Upper lobe of left lung (tissue), 6 donors: ENCODE data around the gene GABBR2. TPM values are rescaled to one million over a fixed set of nuclear protein-coding genes. Genes with fewer than 3 reads are reported as not detected.

Source experiments
- ATAC-seq, 2 donors: fragments of 200-7000 bp; cut with Tn5 transposase; one replicate each; pipeline ENCODE4 v1.9.1; 2022; ENCODE audit warnings: mild to moderate bottlenecking in 2 of 2, moderate library complexity in 2 of 2; ENCODE audit not compliant: low FRiP score in 2 of 2
- DNase-seq, 2 donors: peaks; one replicate each; pipeline ENCODE4 v3.0.0-alpha.2; 2019 to 2020
- H3K27ac ChIP-seq, 4 donors: fragments of 200-600 bp; sonication (generic); one replicate each; pipeline ENCODE4 v1.5.1; 2016 to 2019
- H3K27me3 ChIP-seq, 4 donors: fragments of 200-600 bp; sonication (generic); one replicate each; pipeline ENCODE4 v1.5.1; 2017 to 2019
- H3K36me3 ChIP-seq, 4 donors: fragments of 200-600 bp; sonication (generic); one replicate each; pipeline ENCODE4 v1.5.1; 2016 to 2019
- H3K4me1 ChIP-seq, 4 donors: fragments of 200-600 bp; sonication (generic); one replicate each; pipeline ENCODE4 v1.5.1; 2018 to 2019
- H3K4me3 ChIP-seq, 4 donors: fragments of 200-600 bp; sonication (generic); one replicate each; pipeline ENCODE4 v1.5.1; 2017 to 2019; ENCODE audit warnings: mild to moderate bottlenecking in 2 of 4, moderate library complexity in 1 of 4
- H3K9me3 ChIP-seq, 4 donors: fragments of 200-600 bp; sonication (generic); one replicate each; pipeline ENCODE4 v1.5.1; 2018 to 2019
- CTCF ChIP-seq, 6 experiments: fragments of 450-650 bp in 4 of 6; fragments of 200-600 bp in 2 of 6; sonication (generic) in 2 of 6; IDR thresholded peaks; one replicate each; pipeline ENCODE4 v1.5.1; 2016 to 2019; ENCODE audit warnings: antibody characterized with exemption in 6 of 6
- EP300 ChIP-seq, 4 donors: sonication (generic); formaldehyde crosslinking; IDR thresholded peaks; one replicate each; pipeline ENCODE4 v1.5.1; 2017; ENCODE audit warnings: antibody characterized with exemption in 4 of 4, control low read depth in 2 of 4
- POLR2A ChIP-seq, 4 donors: fragments of 450-650 bp; IDR thresholded peaks; one replicate each; pipeline ENCODE4 v1.5.1; 2016 to 2017; ENCODE audit warnings: antibody characterized with exemption in 4 of 4, mild to moderate bottlenecking in 2 of 4
- POLR2AphosphoS5 ChIP-seq, 2 donors: sonication (generic); formaldehyde crosslinking; IDR thresholded peaks; one replicate each; pipeline ENCODE4 v1.5.1; 2017; ENCODE audit warnings: antibody characterized with exemption in 2 of 2
- WGBS, 2 donors: methylation state at CpG; one replicate each; pipeline ENCODE4 v1.1.5; 2017 to 2018; 5-methylcytosine and 5-hydroxymethylcytosine counted together
- total RNA-seq, 6 donors: library from RNA; depleted of rRNA in 4 of 6; stranded (reverse); fragments of >200 nt in 4 of 6; gene quantifications; one replicate each; pipeline versions ENCODE4 v1.1.0 to v1.2.1, GENCODE V29; 2016 to 2021
- donor health status: DM: no; HTN: no; CAD: no; lungs with moderate emphysema.
- donor health status: DM: no; HTN: yes; CAD: no; lungs with severe emphysema.

The GABBR2 gene
- total RNA-seq, 6 donors from 2014 or later: 0.15 to 1.00 (median 0.81) TPM; not detected in 1

- no peak overlapping the region for H3K4me3 ChIP-seq
- H3K9me3 ChIP-seq: no peaks in the 10 kb centered on the region
- ATAC-seq: no peak
- no peaks in the 10 kb centered on the region for H3K27me3 ChIP-seq
- no peak overlapping the region for H3K27ac ChIP-seq
- no peak for TF ChIP-seq CTCF (IDR thresholded peaks at IDR 0.05)
- no peak for TF ChIP-seq EP300 (IDR thresholded peaks at IDR 0.05)
- TF ChIP-seq POLR2AphosphoS5 (IDR thresholded peaks at IDR 0.05): no peak
- no peak for TF ChIP-seq POLR2A (IDR thresholded peaks at IDR 0.05)
- DNase-seq: no peak
- WGBS, 2 donors: 80 to 90% methylated on average over 2 of the region's 2 CpGs
- H3K4me1 ChIP-seq: no peaks in the 10 kb centered on the region
- H3K36me3 ChIP-seq: no peaks in the 10 kb centered on the region
Observed at GRCh38 chr9:98610211-98610610, 98.5 kb downstream of the GABBR2 start.

- no peak overlapping the region for H3K27ac ChIP-seq
- no peaks in the 10 kb centered on the region for H3K4me1 ChIP-seq
- TF ChIP-seq CTCF (IDR thresholded peaks at IDR 0.05) (no peak), POLR2AphosphoS5 (IDR thresholded peaks at IDR 0.05) (no peak), POLR2A (IDR thresholded peaks at IDR 0.05) (no peak), EP300 (IDR thresholded peaks at IDR 0.05) (no peak)
- ATAC-seq: peak in 1 of 2 donors; percentile 5
- H3K36me3 ChIP-seq: no peaks in the 10 kb centered on the region
- H3K27me3 ChIP-seq: no peaks in the 10 kb centered on the region
- H3K4me3 ChIP-seq: no peak overlapping the region
- WGBS, 2 donors: 76 to 100% methylated on average over 2 to 6 of the region's 6 CpGs
- no peak for DNase-seq
- no peaks in the 10 kb centered on the region for H3K9me3 ChIP-seq
Observed at GRCh38 chr9:98609646-98610045, 99.1 kb downstream of the GABBR2 start.

- no peaks in the 10 kb centered on the region for H3K4me1 ChIP-seq
- H3K36me3 ChIP-seq: no peaks in the 10 kb centered on the region
- no peak overlapping the region for H3K4me3 ChIP-seq
- DNase-seq: no peak
- peak overlapping the region in 1 of 4 donors; percentile 50 for H3K27ac ChIP-seq
- no peaks in the 10 kb centered on the region for H3K27me3 ChIP-seq
- TF ChIP-seq POLR2A (IDR thresholded peaks at IDR 0.05) (no peak), CTCF (IDR thresholded peaks at IDR 0.05) (no peak), EP300 (IDR thresholded peaks at IDR 0.05) (no peak), POLR2AphosphoS5 (IDR thresholded peaks at IDR 0.05) (no peak)
- WGBS, 2 donors: 41 to 50% methylated on average over 7 of the region's 7 CpGs
- ATAC-seq: no peak
- no peaks in the 10 kb centered on the region for H3K9me3 ChIP-seq
Observed at GRCh38 chr9:98607787-98608186, 100.9 kb downstream of the GABBR2 start.

GRCh38 chr9:98607152-98607551 lies 101.6 kb downstream of the GABBR2 start:
- no peaks in the 10 kb centered on the region for H3K9me3 ChIP-seq
- WGBS, 2 donors: 85 to 91% methylated on average over 8 of the region's 8 CpGs
- TF ChIP-seq EP300 (IDR thresholded peaks at IDR 0.05) (no peak), POLR2AphosphoS5 (IDR thresholded peaks at IDR 0.05) (no peak), CTCF (IDR thresholded peaks at IDR 0.05) (no peak), POLR2A (IDR thresholded peaks at IDR 0.05) (no peak)
- no peaks in the 10 kb centered on the region for H3K4me1 ChIP-seq
- no peak for DNase-seq
- no peak overlapping the region for H3K27ac ChIP-seq
- H3K4me3 ChIP-seq: no peak overlapping the region
- H3K27me3 ChIP-seq: no peaks in the 10 kb centered on the region
- no peak for ATAC-seq
- H3K36me3 ChIP-seq: no peaks in the 10 kb centered on the region

DNA sequence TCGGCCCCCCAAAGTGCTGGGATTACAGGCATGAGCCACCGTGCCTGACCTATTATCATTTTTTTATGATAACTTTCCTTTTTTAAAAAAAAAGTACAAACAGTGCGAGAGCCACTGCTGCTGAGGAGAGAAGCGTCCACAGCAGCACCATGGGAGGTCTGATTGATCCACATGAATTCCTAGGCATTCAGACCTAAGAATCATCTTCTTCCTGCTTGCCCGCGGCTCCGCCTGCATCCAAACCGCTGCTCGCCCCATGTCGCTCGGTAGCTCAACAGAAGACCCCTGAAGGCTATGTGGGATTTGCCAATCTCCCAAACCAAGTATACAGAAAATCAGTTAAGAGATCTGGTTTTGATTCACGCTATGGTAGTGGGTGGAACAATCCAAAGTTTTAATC lies 102.0 kb downstream of the GABBR2 start:
- Histone ChIP-seq H3K9me3 (no peaks in the 10 kb centered on the region), H3K4me3 (no peak overlapping the region), H3K36me3 (no peaks in the 10 kb centered on the region), H3K27me3 (no peaks in the 10 kb centered on the region), H3K4me1 (no peaks in the 10 kb centered on the region), H3K27ac (no peak overlapping the region)
- ATAC-seq: no peak
- TF ChIP-seq CTCF (IDR thresholded peaks at IDR 0.05) (no peak), EP300 (IDR thresholded peaks at IDR 0.05) (no peak), POLR2A (IDR thresholded peaks at IDR 0.05) (no peak), POLR2AphosphoS5 (IDR thresholded peaks at IDR 0.05) (no peak)
- peak in 1 of 2 donors; percentile 51 for DNase-seq
- 93 to 96% methylated on average over 12 of the region's 12 CpGs for WGBS, 2 donors
